HG02610 (cell line): ENCODE results near the gene ELOVL3.

ENCODE experiments used
- ATAC-seq: cut with Tn5 transposase; IDR thresholded peaks from one replicate; pipeline ENCODE4 v1.9.1; 2021; ENCODE audit warnings: mild to moderate bottlenecking, moderate library complexity; ENCODE audit not compliant: unreplicated experiment

The ELOVL3 gene

DNA sequence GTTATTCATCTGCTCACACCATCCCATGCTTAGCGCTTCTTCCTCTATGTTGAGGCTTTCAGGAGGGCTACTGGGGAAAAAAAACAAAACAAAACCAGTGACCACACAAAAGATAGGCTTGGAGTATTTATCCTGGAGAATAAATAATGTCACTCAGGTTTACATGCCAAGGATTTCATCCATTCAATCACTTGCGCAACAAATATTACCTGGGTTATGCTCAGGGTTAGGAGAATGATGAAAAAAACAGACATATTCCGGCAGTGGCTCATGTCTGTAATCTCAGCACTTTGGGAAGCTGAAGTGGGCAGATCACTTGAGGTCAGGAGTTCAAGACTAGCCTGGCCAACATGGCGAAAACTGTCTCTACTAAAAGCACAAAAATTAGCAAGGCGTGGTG lies 3.3 kb upstream of the ELOVL3 start:
- ATAC-seq: no peak

DNA sequence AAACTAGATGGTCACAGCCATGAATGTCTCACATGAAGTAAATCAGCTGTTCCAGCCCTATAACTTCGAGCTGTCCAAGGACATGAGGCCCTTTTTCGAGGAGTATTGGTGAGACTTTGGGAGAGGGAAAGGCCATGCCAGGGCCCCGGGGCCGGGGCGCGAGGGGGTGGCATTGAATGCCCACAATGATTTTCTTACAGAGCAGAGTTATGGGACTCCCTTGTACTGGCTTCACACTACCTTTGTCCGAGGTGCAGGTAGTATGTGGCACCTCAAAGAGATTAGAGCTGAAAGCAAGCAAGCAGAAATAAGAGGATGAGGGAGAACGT lies 407 bp downstream of the ELOVL3 start:
- no peak for ATAC-seq

- ATAC-seq: no peak
Measured at GRCh38 chr10:102227050-102227449, 951 bp downstream of the ELOVL3 start.

DNA sequence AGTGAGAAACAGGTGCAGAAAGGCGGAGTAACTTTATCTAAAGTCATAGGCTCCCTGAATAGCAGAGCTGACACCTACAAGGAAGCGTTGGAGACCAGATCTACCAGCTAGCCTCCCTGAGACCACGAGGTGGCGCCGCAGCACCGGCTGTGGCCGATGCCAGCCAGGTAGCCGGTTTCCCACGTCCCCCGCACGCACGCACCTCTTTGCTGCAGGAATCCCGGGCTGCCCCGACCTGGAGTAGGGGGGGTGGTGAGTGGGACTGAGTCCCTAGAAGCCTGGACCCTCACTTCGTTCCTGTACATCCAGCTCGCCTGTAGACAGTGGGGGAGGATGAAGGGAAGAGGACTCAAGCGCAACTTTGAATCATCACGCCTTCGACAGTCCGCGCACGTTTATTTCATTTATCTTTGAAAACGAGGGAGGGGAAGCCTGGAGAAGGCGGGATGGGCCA lies 3.7 kb downstream of the ELOVL3 start:
- ATAC-seq: peak; percentile 43

- no peak for ATAC-seq
Measured at GRCh38 chr10:102230264-102230860, 4.3 kb downstream of the ELOVL3 start.

DNA sequence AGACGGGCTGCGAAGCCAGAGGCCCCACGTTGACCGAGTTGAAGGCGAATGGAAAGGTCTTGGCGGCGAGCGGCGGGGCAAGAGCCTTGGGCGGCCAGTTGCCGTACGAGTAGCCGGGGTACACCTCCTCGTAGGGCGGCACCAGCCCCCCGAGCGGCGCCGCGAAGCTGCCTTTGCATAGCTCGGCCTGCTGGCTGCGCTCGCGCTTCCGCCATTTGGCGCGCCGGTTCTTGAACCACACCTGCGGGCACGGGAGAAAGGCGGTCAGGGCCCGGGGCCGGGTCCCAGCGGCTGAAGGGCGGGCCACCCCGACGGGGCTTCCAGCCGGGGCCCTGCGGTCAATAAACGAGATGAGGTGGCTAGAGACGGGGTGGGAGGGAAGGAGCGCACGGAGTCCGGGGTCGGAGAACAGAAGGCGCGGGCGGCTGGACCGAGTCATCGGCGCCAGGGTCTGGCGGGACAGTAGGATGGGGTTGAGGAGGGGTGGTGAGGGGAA lies 4.8 kb downstream of the ELOVL3 start:
- no peak for ATAC-seq

- ATAC-seq: no peak
Measured at GRCh38 chr10:102231357-102232318, 5.5 kb downstream of the ELOVL3 start.

DNA sequence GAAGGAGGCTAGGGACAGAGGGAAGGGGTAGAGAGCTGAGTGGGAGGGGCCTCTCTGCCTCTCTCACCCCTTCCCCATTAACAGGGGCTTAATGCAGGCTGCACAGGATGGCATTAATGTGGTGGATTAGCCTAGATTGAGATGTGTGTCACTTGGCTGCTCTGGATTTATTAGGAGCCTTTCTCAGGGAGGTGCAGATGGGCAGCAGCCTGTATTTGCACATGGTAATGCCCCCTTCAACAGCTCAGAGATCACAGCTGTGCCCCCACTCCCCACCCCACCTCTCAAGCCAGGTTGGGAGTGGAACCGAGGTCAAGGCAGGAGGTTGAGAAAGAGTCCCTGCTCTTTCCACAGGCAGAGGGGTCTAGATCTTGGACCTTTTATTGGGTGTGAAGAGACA lies 7.9 kb downstream of the ELOVL3 start:
- ATAC-seq: no peak

DNA sequence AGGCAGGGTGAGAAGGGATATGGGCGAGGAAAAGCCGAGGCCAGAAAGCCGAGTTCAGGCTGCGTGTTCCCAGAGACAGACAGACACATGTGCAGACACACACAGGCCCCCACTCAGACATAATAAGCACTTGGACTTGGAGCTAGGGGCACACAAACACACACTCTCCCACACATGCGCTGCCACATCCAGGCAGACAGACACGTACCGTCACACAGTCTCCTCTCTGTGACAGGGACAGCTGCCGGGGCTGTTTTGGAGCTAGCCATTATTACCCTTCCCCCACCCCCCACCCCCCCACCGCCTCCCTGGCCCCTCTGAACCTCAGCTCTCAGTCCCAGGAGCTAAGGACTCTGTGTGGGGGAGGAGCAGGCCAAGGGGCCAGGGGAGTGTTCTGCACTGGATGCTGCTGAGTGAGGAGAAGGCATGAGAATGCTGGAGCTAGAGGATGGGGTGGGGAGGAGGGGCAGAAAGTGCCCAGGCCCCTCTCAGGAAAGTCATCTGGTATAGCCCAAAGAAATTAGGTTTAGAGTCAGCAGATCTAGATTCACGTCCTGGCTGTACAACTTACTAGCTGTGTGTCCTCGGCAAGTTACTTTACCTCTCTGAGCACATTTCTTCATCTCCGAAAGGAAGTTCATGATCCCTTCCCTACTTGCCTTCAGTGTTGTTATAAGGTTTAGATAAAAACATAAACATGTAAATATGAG lies 8.9 kb downstream of the ELOVL3 start:
- ATAC-seq: no peak

- ATAC-seq: no peak
Measured at GRCh38 chr10:102235598-102235920, 9.5 kb downstream of the ELOVL3 start.

DNA sequence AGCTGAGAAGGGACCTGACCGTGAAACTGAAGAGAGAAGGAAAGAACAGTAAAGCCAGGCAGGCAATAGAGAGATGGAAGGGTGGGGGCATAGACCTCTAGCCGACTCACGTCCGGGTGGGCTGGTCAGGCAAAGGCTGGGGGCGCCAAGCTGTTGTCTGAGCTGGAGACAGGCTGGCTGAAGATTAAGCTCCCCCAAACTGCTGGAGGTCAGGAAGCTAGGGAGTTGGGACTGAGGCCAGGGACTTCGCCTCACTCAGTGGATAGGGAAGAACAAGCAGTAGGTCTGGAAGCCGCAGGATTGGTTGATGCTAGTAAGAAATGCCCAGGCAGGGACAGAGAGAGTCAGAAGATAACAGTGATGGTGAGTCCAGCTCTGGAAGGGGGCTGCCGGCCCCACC lies 9.9 kb downstream of the ELOVL3 start:
- ATAC-seq: no peak

- no peak for ATAC-seq
Measured at GRCh38 chr10:102237711-102238252, 11.7 kb downstream of the ELOVL3 start.

DNA sequence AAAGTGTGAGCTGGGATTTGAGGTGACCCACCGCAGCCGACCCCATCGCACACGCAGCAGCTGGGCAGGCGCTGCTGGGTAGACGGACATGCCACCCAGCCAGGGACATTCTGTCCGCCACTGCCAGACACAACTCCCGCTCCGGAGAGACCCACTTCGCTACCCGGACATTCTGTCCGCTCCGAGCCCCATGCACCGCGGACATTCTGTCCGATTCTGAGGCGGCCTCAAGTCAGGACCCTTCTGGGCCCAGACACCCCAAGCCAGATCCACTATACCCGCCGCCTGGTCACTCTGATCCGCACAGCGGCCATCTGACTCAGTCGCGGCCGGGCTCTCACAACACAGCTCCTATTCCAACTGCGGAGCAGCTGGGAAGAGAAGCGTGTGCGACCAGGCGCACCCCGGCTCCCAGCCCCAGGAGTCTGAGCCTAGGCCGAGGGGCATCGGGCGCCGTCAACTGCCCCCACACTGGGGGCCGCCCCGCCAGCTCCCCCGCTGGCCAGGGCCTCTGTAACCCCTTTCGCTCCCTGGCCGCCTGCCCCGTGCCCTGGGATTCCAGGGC lies 14.4 kb downstream of the ELOVL3 start:
- no peak for ATAC-seq

DNA sequence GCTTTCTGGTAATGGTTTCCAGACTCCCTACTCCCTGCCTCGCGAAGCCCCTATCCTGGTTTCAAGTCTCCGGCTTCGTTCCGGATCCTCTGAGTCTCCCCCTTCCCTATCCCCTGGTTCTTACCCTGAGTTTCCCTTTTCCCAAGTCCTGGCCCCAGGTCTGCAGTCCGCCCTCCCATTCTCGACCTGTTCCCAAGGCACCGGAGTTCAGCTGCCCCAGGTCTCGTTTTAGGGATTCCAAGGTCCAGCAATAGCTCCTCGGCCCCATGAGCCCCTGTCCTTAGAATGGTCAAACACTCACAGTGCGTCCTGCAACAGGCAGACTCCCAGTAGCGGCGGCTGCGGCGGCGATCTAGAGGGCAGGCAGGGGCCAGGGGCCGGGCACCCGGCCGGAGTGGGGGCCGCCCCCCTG lies 14.9 kb downstream of the ELOVL3 start:
- no peak for ATAC-seq

DNA sequence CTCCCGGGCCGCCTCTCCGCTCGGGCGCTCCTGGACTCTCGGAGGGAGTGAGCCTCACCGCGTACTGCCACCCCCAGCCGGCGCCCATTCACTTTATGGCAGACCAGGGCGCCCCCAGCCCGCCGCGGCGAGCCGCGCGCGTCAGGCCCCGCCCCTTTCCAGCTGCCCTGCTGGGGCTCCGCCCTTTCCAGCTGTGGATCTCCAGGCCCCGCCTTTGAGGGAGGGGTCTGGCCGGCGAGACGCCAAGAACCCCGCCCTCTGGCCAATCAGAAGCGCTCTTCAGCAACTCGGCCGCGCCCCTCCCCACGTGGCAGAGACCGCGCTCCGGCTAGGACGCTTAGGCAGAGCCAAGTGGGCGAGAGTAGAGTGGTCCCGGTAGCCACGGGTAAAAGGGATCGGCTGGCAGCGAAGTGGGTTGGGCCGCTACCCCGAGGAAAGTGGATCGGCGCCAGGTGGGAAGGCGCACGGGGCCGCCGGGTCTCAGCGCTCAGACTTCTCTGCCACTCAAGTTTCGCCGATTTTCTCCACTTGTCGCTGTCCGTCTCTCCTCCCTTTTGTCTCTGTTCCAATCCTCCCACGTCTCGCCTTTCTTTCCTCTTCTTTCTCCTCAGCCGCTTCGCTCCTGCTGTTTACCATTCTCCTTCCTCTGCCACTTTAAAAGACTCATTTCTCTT lies 15.5 kb downstream of the ELOVL3 start, which contains the start of gene PITX3:
Gene PITX3, minus strand, starts transcription at position 69 of the 674 bp plus-strand sequence. CDS start 9,432 bp downstream, outside the sequence.
- ATAC-seq: peak; percentile 44

DNA sequence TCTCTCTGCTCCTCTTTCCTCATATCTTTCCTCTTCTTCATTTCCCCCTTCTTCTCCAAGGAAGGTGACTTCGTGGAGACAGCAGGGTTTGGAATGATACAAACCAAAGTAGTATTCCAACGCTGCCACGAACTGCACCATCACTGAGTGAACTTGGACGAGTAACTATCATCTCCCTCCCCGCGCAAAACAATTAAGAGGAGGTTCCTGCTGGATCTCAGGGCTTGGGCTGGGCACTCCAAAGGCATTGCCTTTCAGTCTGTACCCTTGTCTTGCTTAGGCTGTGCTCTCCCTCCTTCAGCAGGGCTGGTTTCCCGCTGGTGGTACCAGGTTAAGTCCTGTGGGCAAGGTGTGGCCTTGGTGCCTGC lies 16.0 kb downstream of the ELOVL3 start:
- no peak for ATAC-seq

- no peak for ATAC-seq
Measured at GRCh38 chr10:102243309-102243708, 17.2 kb downstream of the ELOVL3 start.

- peak; percentile 93 for ATAC-seq
Measured at GRCh38 chr10:102245082-102245931, 19.2 kb downstream of the ELOVL3 start, which contains the start of gene GBF1. TSS of gene GBF1 (plus strand) at chr10:102245532. CDS start at chr10:102258939, 13,407 bp downstream.

- ATAC-seq: no peak
Measured at GRCh38 chr10:102245932-102246251, 19.8 kb downstream of the ELOVL3 start.

DNA sequence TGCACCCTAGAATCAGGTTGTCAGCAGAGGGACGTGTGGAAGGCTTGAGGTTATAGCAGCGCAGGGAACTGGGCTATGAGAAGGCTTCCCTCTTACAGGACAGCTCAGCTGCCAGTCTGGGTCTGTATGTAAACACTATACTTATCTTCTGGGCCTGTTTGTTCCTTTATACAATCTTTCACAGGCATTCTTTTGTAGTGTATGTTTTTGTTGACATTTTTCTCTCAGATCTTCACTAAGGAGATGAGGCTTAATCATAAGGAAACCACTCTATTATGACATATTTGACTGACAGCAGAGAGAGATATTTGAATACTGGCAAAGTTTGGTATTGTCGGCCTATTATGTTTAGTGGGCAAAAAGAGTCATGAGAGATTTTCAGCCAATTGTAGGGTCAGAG lies 20.2 kb downstream of the ELOVL3 start:
- no peak for ATAC-seq
